OCI-LY1 (cell line): ENCODE measurements around the gene TTC28.

Source experiments
- CTCF ChIP-seq: fragments of 200-600 bp; sonication (generic), shearing (Covaris generic); IDR thresholded peaks from 2 replicates; pipeline ENCODE4 v1.5.1; 2017; ENCODE audit warnings: mild to moderate bottlenecking, antibody characterized with exemption, low read length, moderate library complexity, mixed read lengths
- EZH2 ChIP-seq: fragments of 200-600 bp; sonication (generic), shearing (Covaris generic); IDR thresholded peaks from 2 replicates; pipeline ENCODE4 v1.8.0; 2017; ENCODE audit warnings: borderline replicate concordance, mixed run types, mild to moderate bottlenecking, antibody characterized with exemption, low read length, moderate library complexity, mixed read lengths

GRCh38 chr22:28351476-28351875 lies 328.2 kb downstream of the TTC28 start:
- TF ChIP-seq CTCF (no peak), EZH2 (no peak)
